ENCODE results near the gene EPB41L4A. TPM values are rescaled to one million over a fixed set of nuclear protein-coding genes. Genes with fewer than 3 reads are reported as not detected.
A peak's percentile ranks its signal among the peaks of the same experiment; 100 is the strongest.
"Not testable (repeated sequence)": the region's sequence is repeated elsewhere in the genome, so short reads cannot be mapped to it uniquely, and the experiment has no call there.

The EPB41L4A gene
- total RNA-seq, 1 experiment from 2014 or later: 28.6 TPM

- H3K36me3 Mint-ChIP-seq (ENCODE audit: insufficient read depth, unreplicated experiment): no peaks in the 10 kb centered on the region
- CTCF ChIA-PET: no interaction called here
- H3K4me1 Mint-ChIP-seq (ENCODE audit: low read depth, unreplicated experiment): peaks cover 24% of the 10 kb centered on the region
- H3K27me3 Mint-ChIP-seq (ENCODE audit: unreplicated experiment): peaks cover 19% of the 10 kb centered on the region
- no peak for TF ChIP-seq CTCF (IDR thresholded peaks at IDR 0.05; ENCODE audit: unreplicated experiment)
- BruUV-seq (replicated peaks): no TSS peak
- H3K9me3 Mint-ChIP-seq (ENCODE audit: low read depth, unreplicated experiment): peaks cover 11% of the 10 kb centered on the region
- DNase-seq: no peak
- no peak overlapping the region for H3K27ac Mint-ChIP-seq (ENCODE audit: unreplicated experiment)
- intact Hi-C loops (cut with micrococcal nuclease; ENCODE audit: unreplicated experiment): no loop called here
- H3K4me3 Mint-ChIP-seq (ENCODE audit: low read depth, unreplicated experiment): no peak overlapping the region
Measured at GRCh38 chr5:112440031-112440430, 21.0 kb upstream of the EPB41L4A start.

DNA sequence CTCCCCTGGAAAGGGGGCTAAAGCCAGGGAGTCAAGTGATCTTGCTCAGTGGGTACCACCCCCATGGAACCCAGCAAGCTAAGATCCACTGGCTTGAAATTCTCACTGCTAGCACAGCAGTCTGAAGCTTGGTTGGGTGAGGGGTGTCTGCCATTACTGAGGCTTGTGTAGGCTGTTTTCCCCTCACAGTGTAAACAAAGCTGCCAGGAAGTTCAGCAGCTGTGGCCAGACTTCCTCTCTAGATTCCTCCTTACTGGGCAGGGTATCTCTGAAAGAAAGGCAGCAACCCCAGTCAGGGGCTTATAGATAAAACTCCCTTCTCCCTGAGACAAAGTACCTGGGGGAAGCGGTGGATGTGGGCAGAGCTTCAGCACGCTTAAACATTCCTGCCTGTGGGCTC is 17.1 kb upstream of the EPB41L4A start:
- Mint-ChIP-seq H3K27me3 (ENCODE audit: unreplicated experiment) (no peaks in the 10 kb centered on the region), H3K27ac (ENCODE audit: unreplicated experiment) (no peak overlapping the region), H3K4me3 (ENCODE audit: low read depth, unreplicated experiment) (no peak overlapping the region), H3K4me1 (ENCODE audit: low read depth, unreplicated experiment) (peaks cover 24% of the 10 kb centered on the region), H3K9me3 (ENCODE audit: low read depth, unreplicated experiment) (peaks cover 11% of the 10 kb centered on the region), H3K36me3 (ENCODE audit: insufficient read depth, unreplicated experiment) (no peaks in the 10 kb centered on the region)
- no peak for TF ChIP-seq CTCF (IDR thresholded peaks at IDR 0.05; ENCODE audit: unreplicated experiment)
- BruUV-seq (replicated peaks): no TSS peak
- DNase-seq: no peak
- intact Hi-C loops (cut with micrococcal nuclease; ENCODE audit: unreplicated experiment): loop anchor here (5.0 kb wide), 1 partner anchor 41 kb away; no protein-coding TSS in a partner anchor
- CTCF ChIA-PET: no interaction called here

DNA sequence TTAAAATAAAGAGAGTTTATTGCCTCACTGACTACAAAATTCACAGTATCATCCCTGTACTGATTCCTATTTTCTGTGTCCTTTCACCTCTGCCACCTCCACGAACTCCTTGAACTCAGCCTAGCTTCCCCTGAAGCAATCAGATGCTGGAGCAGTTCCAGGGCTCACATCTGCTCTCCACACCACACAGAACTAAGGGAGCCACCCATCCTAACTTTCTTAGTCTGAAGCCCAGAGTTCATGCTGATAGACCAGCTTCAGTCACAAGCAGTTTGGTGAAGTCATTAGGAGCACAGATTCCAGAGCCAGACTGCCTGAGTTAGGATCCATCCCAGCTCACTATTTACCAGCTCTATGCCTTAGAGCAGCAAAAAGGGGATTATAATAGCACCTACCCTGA is 15.6 kb upstream of the EPB41L4A start:
- intact Hi-C loops (cut with micrococcal nuclease; ENCODE audit: unreplicated experiment): loop anchor here (5.0 kb wide), 1 partner anchor 43 kb away; no protein-coding TSS in a partner anchor
- H3K4me3 Mint-ChIP-seq (ENCODE audit: low read depth, unreplicated experiment): no peak overlapping the region
- no peaks in the 10 kb centered on the region for H3K27me3 Mint-ChIP-seq (ENCODE audit: unreplicated experiment)
- BruUV-seq (replicated peaks): no TSS peak
- no peaks in the 10 kb centered on the region for H3K36me3 Mint-ChIP-seq (ENCODE audit: insufficient read depth, unreplicated experiment)
- no peak overlapping the region for H3K27ac Mint-ChIP-seq (ENCODE audit: unreplicated experiment)
- no peak for TF ChIP-seq CTCF (IDR thresholded peaks at IDR 0.05; ENCODE audit: unreplicated experiment)
- no peak for DNase-seq
- peaks cover 11% of the 10 kb centered on the region for H3K9me3 Mint-ChIP-seq (ENCODE audit: low read depth, unreplicated experiment)
- peaks cover 20% of the 10 kb centered on the region for H3K4me1 Mint-ChIP-seq (ENCODE audit: low read depth, unreplicated experiment)
- CTCF ChIA-PET: no interaction called here

- H3K4me1 Mint-ChIP-seq (ENCODE audit: low read depth, unreplicated experiment); H3K27me3 Mint-ChIP-seq (ENCODE audit: unreplicated experiment); intact Hi-C loops (cut with micrococcal nuclease; ENCODE audit: unreplicated experiment): not testable (repeated sequence)
Measured at GRCh38 chr5:112426202-112426601, 7.1 kb upstream of the EPB41L4A start.

DNA sequence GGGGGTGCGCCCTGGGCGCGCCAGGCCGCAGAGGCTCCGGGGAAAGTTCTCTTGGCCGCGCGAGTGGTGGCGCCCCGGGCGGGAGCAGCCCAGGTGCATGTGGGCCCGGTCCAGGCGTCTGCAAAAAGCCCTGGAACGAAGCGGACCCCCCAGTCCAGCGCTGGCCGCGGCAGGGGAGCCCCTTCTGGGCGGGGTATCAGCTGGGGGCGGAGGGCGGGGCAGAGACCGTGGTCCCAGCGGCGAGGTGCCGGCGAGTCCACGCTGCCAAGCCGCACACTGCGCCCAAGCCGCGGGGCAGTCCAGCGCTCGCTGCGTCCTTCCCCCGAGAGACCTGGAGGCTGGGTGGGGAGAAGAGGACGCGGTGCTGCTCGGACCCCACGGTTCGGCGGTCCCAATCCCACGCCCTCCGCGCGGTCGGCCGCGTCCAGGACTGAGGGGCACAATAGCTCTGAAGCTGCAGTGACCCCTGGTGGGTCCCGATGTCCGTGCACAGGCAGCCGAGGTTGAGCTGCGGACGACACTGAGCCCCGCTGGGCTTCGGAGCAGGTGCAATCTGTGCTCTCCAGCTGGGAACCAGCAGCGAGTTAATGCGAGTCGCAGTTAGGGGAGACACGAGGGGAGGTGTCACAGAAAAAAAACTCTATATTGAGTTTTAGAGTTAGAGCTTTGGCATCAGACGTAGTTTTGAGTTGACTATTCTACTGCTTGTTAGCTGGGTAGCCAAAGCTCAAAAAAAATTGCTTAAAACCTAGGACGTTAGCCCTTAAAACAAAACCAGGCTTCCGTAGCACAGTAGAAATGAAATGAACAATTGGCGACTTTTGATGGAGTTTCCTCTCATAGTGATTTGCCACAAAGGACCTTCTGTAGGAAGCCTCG is 1.1 kb upstream of the EPB41L4A start:
- Mint-ChIP-seq H3K4me3 (ENCODE audit: low read depth, unreplicated experiment) (peak overlapping the region; percentile 93), H3K4me1 (ENCODE audit: low read depth, unreplicated experiment) (no peaks in the 10 kb centered on the region), H3K36me3 (ENCODE audit: insufficient read depth, unreplicated experiment) (peaks cover 38% of the 10 kb centered on the region), H3K27ac (ENCODE audit: unreplicated experiment) (peak overlapping the region; percentile 40), H3K9me3 (ENCODE audit: low read depth, unreplicated experiment) (no peaks in the 10 kb centered on the region), H3K27me3 (ENCODE audit: unreplicated experiment) (no peaks in the 10 kb centered on the region)
- CTCF ChIA-PET: interaction anchor here (0.7 to 2.9 kb wide), 27 partner anchors 22 to 428 kb away, joined by 3 to 24 read pairs (median 6); no protein-coding TSS in a partner anchor
- BruUV-seq (replicated peaks): TSS peak; percentile 33
- peak; percentile 96 for TF ChIP-seq CTCF (IDR thresholded peaks at IDR 0.05; ENCODE audit: unreplicated experiment)
- DNase-seq: peak; percentile 94
- intact Hi-C loops (cut with micrococcal nuclease; ENCODE audit: unreplicated experiment): loop anchor here (1.0 to 5.0 kb wide), 7 partner anchors 72 to 245 kb away; no protein-coding TSS in a partner anchor

More at GRCh38 chr5:112426202-112426601, 7.1 kb upstream of the EPB41L4A start:
- H3K4me3 Mint-ChIP-seq (ENCODE audit: low read depth, unreplicated experiment); BruUV-seq (replicated peaks); H3K36me3 Mint-ChIP-seq (ENCODE audit: insufficient read depth, unreplicated experiment); DNase-seq; H3K9me3 Mint-ChIP-seq (ENCODE audit: low read depth, unreplicated experiment); H3K27ac Mint-ChIP-seq (ENCODE audit: unreplicated experiment); CTCF ChIA-PET: not testable (repeated sequence)
